Lung (tissue), 12 donors: ENCODE results near the gene PVALEF. TPM values are rescaled to one million over a fixed set of nuclear protein-coding genes. Genes with fewer than 3 reads are reported as not detected.

Source experiments
- ATAC-seq: fragments of 200-7000 bp; cut with Tn5 transposase; one replicate; pipeline ENCODE4 v1.9.1; 2020; ENCODE audit warnings: moderate number of reproducible peaks; ENCODE audit not compliant: insufficient read depth, low FRiP score
- DNase-seq, 3 donors: peaks; one replicate each; pipeline ENCODE4 v3.0.0-alpha.2; 2013 to 2017
- H3K27ac ChIP-seq, 2 donors: one replicate each; pipeline ENCODE4 v1.5.1; 2013; ENCODE audit warnings: mild to moderate bottlenecking in 2 of 2, moderate library complexity in 2 of 2, control low read depth in 1 of 2, inconsistent platforms in 1 of 2, low read depth in 1 of 2, low read length in 1 of 2
- H3K27me3 ChIP-seq, 3 donors: one replicate each; pipeline ENCODE4 v1.5.1; 2013; ENCODE audit warnings: low read length in 2 of 3; ENCODE audit not compliant: control insufficient read depth in 3 of 3, insufficient read depth in 3 of 3
- H3K36me3 ChIP-seq, 4 donors: one replicate each; pipeline ENCODE4 v1.5.1; 2013; ENCODE audit warnings: low read length in 4 of 4, mild to moderate bottlenecking in 1 of 4, moderate library complexity in 1 of 4; ENCODE audit not compliant: control insufficient read depth in 4 of 4, insufficient read depth in 4 of 4
- H3K4me1 ChIP-seq, 5 donors: one replicate each; pipeline ENCODE4 v1.5.1; 2013; ENCODE audit warnings: low read length in 5 of 5, mild to moderate bottlenecking in 2 of 5, moderate library complexity in 1 of 5; ENCODE audit not compliant: control insufficient read depth in 5 of 5, insufficient read depth in 5 of 5
- H3K4me3 ChIP-seq: one replicate; pipeline ENCODE4 v1.5.1; 2013; ENCODE audit warnings: mild to moderate bottlenecking, control low read depth, moderate library complexity
- H3K9ac ChIP-seq, 2 donors: one replicate each; pipeline ENCODE4 v1.5.1; 2013; ENCODE audit warnings: low read length in 2 of 2, control low read depth in 1 of 2; ENCODE audit not compliant: insufficient read depth in 1 of 2
- H3K9me3 ChIP-seq, 4 donors: one replicate each; pipeline ENCODE4 v1.5.1; 2013; ENCODE audit warnings: low read length in 3 of 4, mild to moderate bottlenecking in 1 of 4, moderate library complexity in 1 of 4; ENCODE audit not compliant: control insufficient read depth in 4 of 4, insufficient read depth in 3 of 4
- CTCF ChIP-seq: IDR thresholded peaks from 2 replicates; pipeline ENCODE4 v1.5.1; 2012; ENCODE audit warnings: mild to moderate bottlenecking; ENCODE audit errors: control extremely low read depth, extremely low read depth
- WGBS, 2 donors: extraction: QIAGEN DNeasy Blood & Tissue Kit; methylation state at CpG; one replicate each; pipeline ENCODE4 v1.1.7; 2013; 5-methylcytosine and 5-hydroxymethylcytosine counted together
- polyA plus RNA-seq, 2 donors: library from polyadenylated mRNA; stranded (reverse); fragments of 200-250 nt; gene quantifications; one replicate each; pipeline ENCODE4 v1.2.1, GENCODE V29; 2013
- total RNA-seq, 2 donors: library from RNA; depleted of rRNA in 1 of 2; stranded (reverse); fragments of >200 nt in 1 of 2; gene quantifications; one replicate each; pipeline ENCODE4 v1.2.1, GENCODE V29; 2014 to 2021
- donor health status: control.
- donor health status: control.
- donor health status: Bipolar disorder and iron deficiency.
- donor health status: healthy.
- donor health status: DM: yes; HTN: yes; CAD: no.

PVALEF gene
- total and polyA plus RNA-seq, 4 donors = not detected

- H3K4me1 ChIP-seq = peaks cover 0 to 19% (median 0%) of the 10 kb centered on the region in 5 donors
- no peak for TF ChIP-seq CTCF
- peaks cover 0 to 23% (median 0%) of the 10 kb centered on the region in 4 donors for H3K36me3 ChIP-seq
- H3K9ac ChIP-seq = no peak overlapping the region
- H3K9me3 ChIP-seq = no peaks in the 10 kb centered on the region
- no peak for ATAC-seq
- H3K27ac ChIP-seq = peak overlapping the region in 1 of 2 donors; percentile 37
- WGBS, 2 donors = 73 to 84% methylated on average over 14 of the region's 14 CpGs
- no peak for DNase-seq
- no peak overlapping the region for H3K4me3 ChIP-seq
- no peaks in the 10 kb centered on the region for H3K27me3 ChIP-seq
Observed at GRCh38 chr17:81129711-81130367, 35.5 kb upstream of the PVALEF start.

DNA sequence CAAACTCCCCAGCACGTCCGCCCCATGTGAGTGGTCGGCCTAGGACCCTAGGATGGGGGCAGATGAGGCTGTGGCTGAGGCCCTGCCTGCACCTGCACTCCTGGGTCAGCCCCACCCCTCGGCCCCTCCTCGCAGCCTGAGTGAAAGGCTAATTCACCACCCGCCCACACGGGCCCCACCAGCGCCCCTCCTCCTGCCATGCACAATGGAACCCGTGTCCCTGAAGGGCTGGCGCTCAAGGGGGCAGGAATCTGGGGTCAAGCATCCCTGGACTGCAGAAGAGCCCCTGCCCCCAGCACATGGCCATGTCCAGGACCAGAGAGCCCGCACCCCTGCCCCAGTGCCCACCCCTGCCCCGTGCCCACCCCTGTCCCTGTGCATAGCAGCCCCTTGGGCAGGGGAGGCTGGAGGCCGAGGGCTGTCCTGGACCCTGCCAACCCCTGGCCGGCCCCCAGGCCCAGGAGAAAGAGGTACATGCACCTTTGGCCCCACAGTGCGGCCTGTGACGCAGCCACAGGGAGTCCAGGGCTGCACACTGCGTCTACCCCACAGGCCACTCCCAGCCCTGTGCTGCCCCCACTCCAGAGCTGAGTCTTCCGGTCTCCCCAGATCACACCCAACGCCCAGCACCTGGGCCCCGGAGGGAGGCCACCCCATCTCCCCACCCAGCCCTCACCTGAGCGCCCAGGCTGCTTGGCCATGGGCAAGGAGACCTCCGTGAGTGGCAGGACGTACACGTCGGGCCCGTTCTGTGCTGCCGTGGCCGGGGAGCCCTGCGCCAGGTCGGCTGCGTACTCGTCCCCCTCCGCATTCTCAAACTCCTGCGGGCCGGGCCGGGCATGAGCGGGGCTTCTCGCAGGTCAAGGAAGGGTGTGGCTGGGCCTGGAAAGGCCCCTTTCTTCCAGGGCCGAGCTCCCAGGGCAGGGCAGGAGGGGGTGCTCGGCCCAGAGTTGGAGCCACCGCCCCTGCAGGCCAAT is 34.6 kb upstream of the PVALEF start:
- Histone ChIP-seq H3K9ac (no peak overlapping the region), H3K9me3 (no peaks in the 10 kb centered on the region), H3K4me1 (peaks cover 0 to 19% (median 0%) of the 10 kb centered on the region in 5 donors), H3K4me3 (no peak overlapping the region), H3K27ac (peak overlapping the region in 1 of 2 donors; percentile 77), H3K27me3 (no peaks in the 10 kb centered on the region), H3K36me3 (peaks cover 0 to 21% (median 0%) of the 10 kb centered on the region in 4 donors)
- TF ChIP-seq CTCF = no peak
- ATAC-seq (peak; percentile 24), DNase-seq (no peak)
- WGBS, 2 donors = 74 to 91% methylated on average over 38 to 41 of the region's 41 CpGs

DNA sequence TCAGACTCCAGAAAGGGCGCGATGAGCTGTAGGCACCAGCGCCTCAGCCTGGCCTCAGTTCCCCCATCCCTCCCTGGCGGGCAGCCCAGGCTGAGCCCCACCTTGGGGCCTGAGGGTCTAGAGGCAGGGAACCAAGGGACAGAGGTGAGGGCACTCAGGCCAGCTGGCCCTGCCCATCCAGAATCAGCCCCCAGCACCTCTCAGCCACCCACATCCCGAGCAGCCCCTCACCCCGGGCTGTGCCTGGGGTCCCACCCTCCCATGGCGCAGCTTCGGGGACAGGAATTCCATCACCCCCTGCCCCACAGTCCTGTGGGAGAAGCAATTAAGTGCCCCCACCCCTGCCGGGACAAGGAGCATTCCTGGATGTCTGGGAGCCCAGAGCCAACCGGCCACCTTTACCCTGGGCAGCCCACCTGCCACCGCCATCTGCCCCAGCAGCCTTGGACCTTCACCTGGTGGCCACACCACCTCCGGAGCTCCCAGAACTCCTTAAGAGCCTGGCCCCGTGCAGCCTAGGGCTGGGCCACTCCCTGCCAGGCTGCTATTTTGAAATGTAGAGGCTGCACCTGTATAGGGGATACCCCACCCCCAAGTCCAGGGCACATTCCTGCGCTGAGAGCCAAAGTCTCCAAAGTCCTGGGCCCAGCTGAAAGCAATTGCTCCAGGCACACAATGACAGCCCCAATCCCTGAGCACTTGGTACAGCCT is 33.7 kb upstream of the PVALEF start:
- no peak for TF ChIP-seq CTCF
- Histone ChIP-seq H3K4me1 (peaks cover 0 to 19% (median 0%) of the 10 kb centered on the region in 5 donors), H3K9me3 (no peaks in the 10 kb centered on the region), H3K27me3 (no peaks in the 10 kb centered on the region), H3K27ac (peak overlapping the region in 1 of 2 donors; percentile 88), H3K36me3 (peaks cover 0 to 14% (median 0%) of the 10 kb centered on the region in 4 donors), H3K4me3 (peak overlapping the region; percentile 17), H3K9ac (no peak overlapping the region)
- DNase-seq (peak; percentile 40 to 68 (median 60)), ATAC-seq (peak; percentile 54)
- 74 to 82% methylated on average over 13 to 14 of the region's 14 CpGs for whole genome bisulfite sequencing, 2 donors
